ENCODE data around the gene SERPINB1. TPM values are rescaled to one million over a fixed set of nuclear protein-coding genes. Genes with fewer than 3 reads are reported as not detected.
"Not testable (repeated sequence)": the region's sequence is repeated elsewhere in the genome, so short reads cannot be mapped to it uniquely, and the experiment has no call there.

Gene SERPINB1
- total RNA-seq, 2 donors from 2014 or later: 121 to 169 TPM

DNA sequence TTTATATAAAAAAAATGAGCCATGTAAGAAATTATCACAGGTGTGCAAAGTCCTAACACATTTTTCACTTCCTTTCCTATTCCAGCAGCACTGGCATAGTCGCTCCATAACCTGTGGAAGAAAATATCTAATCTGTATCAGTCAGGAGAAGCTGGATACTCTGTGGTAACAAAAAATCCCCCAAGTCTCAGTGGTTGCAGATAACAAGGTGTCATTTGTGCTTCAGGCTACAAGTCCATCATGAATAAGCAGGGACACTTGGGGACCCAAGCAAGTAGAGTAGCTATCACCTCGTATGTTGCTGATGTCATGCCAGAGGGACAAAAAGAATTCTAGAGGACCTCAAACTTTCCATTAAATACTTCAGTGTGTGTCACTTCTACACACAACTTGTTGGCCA lies 30.3 kb upstream of the SERPINB1 start:
- ATAC-seq (peak in 1 of 2 donors; percentile 14), DNase-seq (ENCODE audit: low spot score in 2 of 2) (no peak)
- H3K9me3 Mint-ChIP-seq: peaks cover 6 to 7% of the 10 kb centered on the region in 2 donors
- H3K36me3 Mint-ChIP-seq: peaks cover 13 to 18% of the 10 kb centered on the region in 2 donors
- H3K27ac Mint-ChIP-seq: peak overlapping the region in 1 of 2 donors; percentile 86

DNA sequence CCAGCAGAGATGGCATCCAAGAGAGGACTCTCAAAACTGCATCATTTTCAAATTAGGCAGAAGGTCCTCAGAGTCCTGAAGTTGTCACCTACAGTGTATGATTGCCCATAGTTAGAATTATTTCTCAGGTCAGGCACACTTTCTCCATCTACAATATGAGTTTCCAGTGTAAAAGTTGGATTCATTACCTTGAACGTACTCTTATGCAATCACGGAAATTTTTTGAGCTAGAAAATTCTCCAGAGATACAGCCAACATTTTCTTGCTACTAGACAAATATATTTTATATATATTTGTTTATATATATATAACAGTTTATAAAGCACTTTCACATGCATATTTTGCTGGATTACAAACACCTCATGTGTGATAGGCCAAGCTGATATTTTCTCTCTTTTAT lies 29.4 kb upstream of the SERPINB1 start:
- no peak for ATAC-seq
- peaks cover 6 to 7% of the 10 kb centered on the region in 2 donors for H3K9me3 Mint-ChIP-seq

DNA sequence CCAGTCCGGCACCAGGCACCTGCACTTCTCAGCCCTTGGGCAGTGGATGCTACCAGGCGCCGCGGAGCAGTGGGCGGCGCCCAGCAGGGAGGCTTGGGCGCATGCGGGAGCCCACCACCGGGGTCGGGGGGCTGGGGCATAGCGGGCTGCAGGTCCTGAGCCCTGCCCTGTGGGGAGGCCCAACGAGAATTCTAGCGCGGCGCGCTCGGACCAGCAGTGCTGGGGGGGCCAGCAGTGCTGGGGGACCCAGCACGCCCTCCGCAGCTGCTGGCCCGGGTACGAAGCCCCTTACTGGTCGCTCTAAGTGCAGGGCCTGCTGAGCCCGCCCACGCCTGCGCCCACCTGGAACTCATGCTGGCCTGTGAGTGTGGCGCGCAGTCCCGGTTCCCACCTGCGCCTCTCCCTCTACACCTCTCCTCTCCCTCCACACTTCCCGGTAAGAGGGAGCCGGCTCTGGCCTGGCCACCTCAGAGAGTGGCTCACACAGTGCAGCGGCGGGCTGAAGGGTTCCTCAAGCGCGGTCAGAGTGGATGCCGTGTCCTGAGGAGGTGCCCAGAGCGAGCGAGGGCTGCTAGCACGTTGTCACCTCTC lies 28.5 kb upstream of the SERPINB1 start:
- Mint-ChIP-seq H3K27ac (no peak overlapping the region), H3K9me3 (peaks cover 6 to 7% of the 10 kb centered on the region in 2 donors), H3K36me3 (peaks cover 10 to 13% of the 10 kb centered on the region in 2 donors)
- no peak for DNase-seq (ENCODE audit: low spot score in 2 of 2)
- no peak for ATAC-seq

More for the DNA sequence above, 29.4 kb upstream of the SERPINB1 start:
- no peak for DNase-seq (ENCODE audit: low spot score in 2 of 2)
- peaks cover 10 to 13% of the 10 kb centered on the region in 2 donors for H3K36me3 Mint-ChIP-seq
- no peak overlapping the region for H3K27ac Mint-ChIP-seq

DNA sequence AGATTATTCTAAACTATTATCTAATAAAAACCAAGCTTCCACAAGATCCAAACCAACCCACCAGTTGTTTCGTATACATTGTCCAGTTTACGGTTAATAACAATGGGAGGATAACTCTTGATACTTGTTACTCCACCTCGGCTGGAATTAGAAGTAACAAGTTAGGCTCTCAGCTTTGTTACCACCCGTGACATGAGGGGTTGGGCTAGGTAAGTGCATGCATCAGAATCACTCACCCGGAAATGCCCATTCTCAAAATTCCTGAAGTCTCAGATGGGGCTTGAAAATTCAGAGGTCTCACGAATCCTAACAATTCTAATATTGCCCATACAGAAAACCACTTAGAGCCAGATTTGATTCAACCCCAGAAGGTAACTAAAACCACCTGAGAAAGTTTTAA lies 27.0 kb upstream of the SERPINB1 start:
- ATAC-seq: no peak
- Mint-ChIP-seq H3K36me3 (peaks cover 10 to 13% of the 10 kb centered on the region in 2 donors), H3K27ac (peak overlapping the region in 1 of 2 donors; percentile 84)

DNA sequence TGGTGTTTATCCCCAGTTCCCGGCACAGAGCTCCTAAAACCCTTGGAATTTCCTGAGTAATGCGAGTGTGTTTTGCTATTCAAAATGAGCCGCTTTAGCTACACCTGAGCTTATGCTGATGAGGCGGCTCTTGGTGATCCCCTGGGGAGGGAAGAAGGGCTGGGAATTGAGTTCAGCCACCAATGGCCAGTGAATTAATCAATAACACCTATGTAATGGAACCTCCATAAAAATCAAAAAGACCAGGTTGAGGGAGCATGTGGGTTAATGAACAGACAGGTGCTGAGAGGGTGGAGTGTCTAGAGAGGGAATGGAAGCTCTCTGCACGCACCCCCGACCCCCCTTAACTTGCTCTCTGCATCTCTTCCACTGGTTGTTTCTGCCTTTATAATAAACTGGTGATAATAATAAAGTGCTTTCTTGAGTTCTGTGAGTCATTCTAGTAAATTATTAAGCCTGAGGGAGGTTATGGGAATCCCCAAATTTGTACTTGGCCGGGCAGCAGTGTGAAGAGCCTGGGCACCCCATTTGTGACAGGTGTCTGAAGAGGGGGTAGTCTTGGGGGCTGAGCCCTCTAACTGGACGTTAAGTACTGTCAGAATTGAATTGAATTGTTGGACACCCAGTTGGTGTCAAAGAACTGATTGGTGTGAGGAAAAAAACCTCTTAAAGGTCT lies 24.6 kb upstream of the SERPINB1 start:
- Mint-ChIP-seq H3K9me3 (peaks cover 1 to 7% of the 10 kb centered on the region in 2 donors), H3K27ac (no peak overlapping the region), H3K36me3 (peaks cover 2 to 10% of the 10 kb centered on the region in 2 donors)
- DNase-seq (ENCODE audit: low spot score in 2 of 2): no peak
- no peak for ATAC-seq

More for the DNA sequence above, 27.0 kb upstream of the SERPINB1 start:
- no peak for DNase-seq (ENCODE audit: low spot score in 2 of 2)
- peaks cover 6 to 7% of the 10 kb centered on the region in 2 donors for H3K9me3 Mint-ChIP-seq

DNA sequence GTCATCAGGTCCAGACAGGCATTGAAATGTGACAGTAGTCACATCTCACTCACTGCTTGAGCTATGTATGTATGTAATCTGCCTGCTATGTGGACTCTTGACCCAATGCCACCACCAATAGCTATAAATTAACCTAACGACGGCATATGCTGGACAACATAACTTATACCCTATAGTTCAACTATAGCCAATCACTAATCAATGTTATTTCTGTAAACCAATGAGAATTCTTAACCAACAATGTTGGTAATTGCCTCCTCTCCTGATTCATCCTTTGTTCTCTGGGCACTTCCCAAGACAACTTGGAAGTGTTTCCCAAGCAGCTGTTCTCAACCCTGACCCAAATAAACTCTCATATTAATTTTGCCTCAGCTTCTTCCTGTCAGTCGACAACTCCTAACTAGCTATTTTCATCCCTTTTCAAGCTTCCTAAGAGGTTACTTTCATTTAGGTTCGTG lies 24.1 kb upstream of the SERPINB1 start:
- peaks cover 5 to 7% of the 10 kb centered on the region in 2 donors for H3K9me3 Mint-ChIP-seq
- no peak for DNase-seq (ENCODE audit: low spot score in 2 of 2)
- H3K27ac Mint-ChIP-seq: no peak overlapping the region
- ATAC-seq: no peak
- peaks cover 8 to 16% of the 10 kb centered on the region in 2 donors for H3K36me3 Mint-ChIP-seq

DNA sequence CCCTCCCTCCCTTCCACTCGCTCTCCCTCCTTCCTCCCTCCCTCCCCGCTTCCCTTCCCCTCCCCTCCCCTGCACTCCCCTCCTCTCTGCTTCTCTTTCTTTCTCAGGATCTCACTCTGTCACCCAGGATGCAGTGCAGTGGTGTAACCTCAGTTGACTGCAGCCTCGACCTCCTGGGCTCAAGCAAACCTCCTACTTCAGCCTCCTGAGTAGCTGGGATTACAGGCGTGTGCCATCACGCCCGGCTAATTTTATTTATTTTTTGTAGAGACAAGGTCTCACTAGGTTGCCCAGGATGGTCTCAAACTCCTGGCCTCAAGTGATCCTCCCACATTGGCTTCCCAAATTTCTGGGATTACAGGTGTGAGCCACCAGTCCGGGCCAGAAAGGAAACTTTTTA lies 23.6 kb upstream of the SERPINB1 start:
- ATAC-seq: no peak
- no peak overlapping the region for H3K27ac Mint-ChIP-seq

DNA sequence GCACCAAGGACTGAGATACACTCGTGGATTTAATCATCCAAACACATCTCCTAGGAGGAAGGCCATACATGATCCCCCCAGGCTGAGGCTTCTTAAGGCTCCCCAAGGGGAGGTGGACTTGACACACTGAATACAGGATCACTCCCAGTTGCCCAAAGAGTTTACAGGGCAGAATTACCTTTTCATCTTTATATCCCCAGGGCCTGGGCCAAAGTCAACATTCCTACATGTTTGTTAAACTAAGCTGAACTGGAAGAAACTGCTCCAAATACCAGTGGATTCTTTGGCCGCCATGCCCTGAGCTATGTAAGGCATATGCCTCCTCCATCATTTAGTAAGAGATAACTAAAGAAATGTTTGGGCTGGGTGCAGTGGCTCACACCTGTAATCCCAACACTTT lies 22.2 kb upstream of the SERPINB1 start:
- ATAC-seq (no peak), DNase-seq (ENCODE audit: low spot score in 2 of 2) (no peak)
- Mint-ChIP-seq H3K27ac (peak overlapping the region in 1 of 2 donors; percentile 98), H3K9me3 (peaks cover 9 to 10% of the 10 kb centered on the region in 2 donors), H3K36me3 (peaks cover 16 to 26% of the 10 kb centered on the region in 2 donors)

More for the DNA sequence above, 23.6 kb upstream of the SERPINB1 start:
- Mint-ChIP-seq H3K9me3 (peaks cover 5 to 7% of the 10 kb centered on the region in 2 donors), H3K36me3 (peaks cover 10 to 16% of the 10 kb centered on the region in 2 donors)
- DNase-seq (ENCODE audit: low spot score in 2 of 2): no peak

DNA sequence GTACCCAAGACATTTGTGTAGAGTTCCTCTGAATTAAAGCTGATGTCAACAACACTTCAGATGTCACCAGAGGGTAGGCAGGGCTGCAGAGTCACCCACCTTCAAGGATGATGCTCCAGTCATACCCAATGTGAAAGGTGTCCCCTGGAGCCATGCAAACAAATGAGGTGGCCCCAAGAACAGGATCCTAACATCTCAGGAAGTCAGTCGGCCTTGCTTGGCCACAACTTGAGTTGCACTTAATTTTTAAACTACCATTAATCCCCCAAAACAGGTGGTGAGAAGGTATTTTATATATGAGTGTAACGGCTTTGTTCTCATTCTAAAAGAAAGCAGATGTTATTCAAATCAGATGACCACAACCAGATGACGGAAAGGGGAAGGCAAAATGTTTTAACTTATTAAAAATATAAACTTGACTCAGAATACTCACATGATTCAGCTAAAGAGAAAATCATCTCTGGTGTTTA lies 21.1 kb upstream of the SERPINB1 start:
- H3K27ac Mint-ChIP-seq: peak overlapping the region; percentile 98 to 99
- H3K36me3 Mint-ChIP-seq: peaks cover 16 to 28% of the 10 kb centered on the region in 2 donors
- DNase-seq (ENCODE audit: low spot score in 2 of 2): no peak
- ATAC-seq: peak; percentile 56 to 71
- H3K9me3 Mint-ChIP-seq: peaks cover 9 to 10% of the 10 kb centered on the region in 2 donors

DNA sequence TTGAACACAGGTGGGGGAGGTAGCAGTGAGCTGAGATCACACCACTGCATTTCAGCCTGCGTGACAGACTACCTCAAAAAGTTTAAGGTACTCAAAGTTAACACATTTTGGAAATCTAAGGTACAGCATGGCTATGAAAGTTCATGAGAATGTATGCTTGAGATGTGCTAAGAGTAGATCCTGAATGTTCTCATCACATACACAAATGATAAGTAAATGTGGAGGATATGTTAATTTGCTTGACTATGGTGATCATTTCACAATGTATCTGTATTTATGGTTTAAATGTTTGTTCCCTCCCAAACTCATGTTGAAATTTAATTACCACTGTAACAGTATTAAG lies 20.1 kb upstream of the SERPINB1 start:
- DNase-seq (ENCODE audit: low spot score in 2 of 2): no peak

DNA sequence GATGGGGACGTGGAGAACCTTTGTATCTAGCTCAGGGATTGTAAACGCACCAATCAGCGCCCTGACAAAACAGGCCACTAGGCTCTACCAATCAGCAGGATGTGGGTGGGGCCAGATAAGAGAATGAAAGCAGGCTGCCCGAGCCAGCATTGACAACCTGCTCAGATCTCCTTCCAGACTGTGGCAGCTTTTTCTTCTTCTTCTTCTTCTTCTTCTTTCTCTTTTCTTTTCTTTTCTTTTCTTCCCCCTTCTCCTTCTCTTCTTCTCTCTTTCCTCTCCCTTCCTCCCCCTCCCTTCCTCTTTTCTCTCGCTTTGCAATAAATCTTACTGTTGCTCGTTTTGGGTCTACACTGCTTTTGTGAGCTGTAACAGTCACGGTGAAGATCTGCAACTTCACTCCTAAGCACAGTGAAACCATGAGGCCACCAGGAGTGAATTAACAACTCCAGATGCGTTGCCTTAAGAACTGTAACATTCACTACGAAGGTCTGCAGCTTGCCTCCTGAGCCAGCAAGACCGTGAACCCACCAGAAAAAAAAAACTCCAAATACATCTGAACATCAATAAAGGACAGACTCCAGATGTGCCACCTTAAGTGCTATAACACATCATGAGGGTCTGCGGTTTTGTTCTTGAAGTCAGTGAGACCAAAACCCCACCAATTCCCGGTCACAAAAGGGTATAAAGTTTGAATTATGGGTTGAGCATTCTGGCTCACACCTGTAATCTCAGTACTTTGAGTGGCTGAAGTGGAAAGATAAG lies 19.6 kb upstream of the SERPINB1 start:
- DNase-seq (ENCODE audit: low spot score in 2 of 2): no peak
- H3K27ac Mint-ChIP-seq: peak overlapping the region; percentile 98 to 99
- H3K9me3 Mint-ChIP-seq: peaks cover 9 to 10% of the 10 kb centered on the region in 2 donors
- ATAC-seq: peak; percentile 9 to 43
- peaks cover 16 to 28% of the 10 kb centered on the region in 2 donors for H3K36me3 Mint-ChIP-seq

More for the DNA sequence above, 20.1 kb upstream of the SERPINB1 start:
- H3K36me3 Mint-ChIP-seq: peaks cover 16 to 28% of the 10 kb centered on the region in 2 donors
- no peak for ATAC-seq
- peak overlapping the region; percentile 98 to 99 for H3K27ac Mint-ChIP-seq
- H3K9me3 Mint-ChIP-seq: peaks cover 9 to 10% of the 10 kb centered on the region in 2 donors

DNA sequence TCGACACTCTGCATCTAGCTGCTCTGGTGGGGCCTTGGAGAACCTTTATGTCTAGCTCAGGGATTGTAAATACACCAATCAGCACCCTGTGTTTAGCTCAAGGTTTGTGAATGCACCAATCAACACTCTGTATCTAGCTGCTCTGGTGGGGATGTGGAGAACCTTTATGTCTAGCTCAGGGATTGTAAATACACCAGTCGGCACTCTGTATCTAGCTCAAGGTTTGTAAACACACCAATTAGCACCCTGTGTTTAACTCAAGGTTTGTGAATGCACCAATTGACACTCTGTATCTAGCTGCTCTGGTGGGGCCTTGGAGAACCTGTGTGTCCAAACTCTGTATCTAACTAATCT lies 19.0 kb upstream of the SERPINB1 start:
- peaks cover 16 to 28% of the 10 kb centered on the region in 2 donors for H3K36me3 Mint-ChIP-seq
- H3K9me3 Mint-ChIP-seq: peaks cover 9 to 10% of the 10 kb centered on the region in 2 donors
- not testable (repeated sequence) for ATAC-seq; DNase-seq (ENCODE audit: low spot score in 2 of 2)
- H3K27ac Mint-ChIP-seq: peak overlapping the region; percentile 98 to 99

DNA sequence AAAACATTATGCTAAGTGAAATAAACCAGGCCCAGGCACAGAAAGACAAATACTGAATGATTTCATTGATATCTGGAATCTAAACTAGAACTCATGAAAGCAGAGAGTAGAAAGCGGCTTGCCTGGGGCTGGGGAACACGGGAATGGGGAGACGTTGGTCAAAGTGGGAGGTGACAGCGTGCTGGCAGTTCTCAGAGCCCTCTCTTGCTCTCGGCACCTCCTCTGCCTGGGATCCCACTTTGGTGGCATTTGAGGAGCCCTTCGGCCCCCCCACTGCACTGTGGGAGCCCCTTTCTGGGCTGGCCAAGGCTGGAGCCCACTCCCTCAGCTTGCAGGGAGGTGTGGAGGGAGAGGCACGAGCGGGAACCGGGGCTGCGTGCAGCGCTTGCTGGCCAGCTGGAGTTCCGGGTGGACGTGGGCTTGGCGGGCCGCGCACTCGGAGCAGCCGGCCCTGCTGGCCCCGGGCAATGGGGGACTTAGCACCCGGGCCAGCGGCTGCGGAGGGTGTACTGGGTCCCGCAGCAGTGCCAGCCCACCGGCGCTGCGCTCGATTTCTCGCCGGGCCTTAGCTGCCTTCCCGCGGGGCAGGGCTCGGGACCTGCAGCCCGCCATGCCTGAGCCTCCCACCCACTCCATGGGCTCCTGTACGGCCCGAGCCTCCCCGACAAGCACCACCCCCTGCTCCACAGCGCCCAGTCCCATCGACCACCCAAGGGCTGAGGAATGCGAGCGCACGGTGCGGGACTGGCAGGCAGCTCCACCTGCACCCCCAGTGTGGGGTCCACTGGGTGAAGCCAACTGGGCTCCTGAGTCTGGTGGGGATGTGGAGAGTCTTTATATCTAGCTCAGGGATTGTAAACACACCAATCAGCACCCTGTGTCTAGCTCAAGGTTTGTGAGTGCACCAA lies 18.4 kb upstream of the SERPINB1 start:
- Mint-ChIP-seq H3K9me3 (peaks cover 9 to 10% of the 10 kb centered on the region in 2 donors), H3K27ac (peak overlapping the region; percentile 98 to 99), H3K36me3 (peaks cover 16 to 28% of the 10 kb centered on the region in 2 donors)
- ATAC-seq; DNase-seq (ENCODE audit: low spot score in 2 of 2): not testable (repeated sequence)

DNA sequence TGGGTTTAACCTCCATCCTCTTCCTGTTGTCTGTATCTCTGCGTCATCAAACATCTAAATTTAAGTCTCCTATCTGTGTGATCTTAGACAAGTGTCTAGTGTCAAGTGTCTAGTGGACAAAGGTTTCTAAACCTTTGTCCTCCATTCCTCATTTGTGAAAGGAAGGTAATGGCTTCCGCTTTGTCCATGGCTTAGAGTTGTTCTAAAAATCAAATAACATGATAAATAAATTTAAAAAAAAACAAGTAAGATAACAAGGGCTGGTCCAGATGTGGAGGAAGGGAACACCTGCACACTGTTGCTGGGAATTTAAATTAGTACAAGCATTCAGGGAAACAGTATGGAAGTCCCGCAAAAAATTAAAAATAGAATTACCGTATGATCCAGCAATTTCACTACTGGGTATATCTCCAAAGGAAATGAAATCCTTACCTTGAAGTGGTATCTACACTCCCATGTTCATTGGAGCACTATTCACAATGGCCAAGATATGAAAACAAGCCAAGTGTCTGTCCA lies 17.6 kb upstream of the SERPINB1 start:
- ATAC-seq (no peak), DNase-seq (ENCODE audit: low spot score in 2 of 2) (no peak)
- peaks cover 9 to 10% of the 10 kb centered on the region in 2 donors for H3K9me3 Mint-ChIP-seq
- H3K27ac Mint-ChIP-seq: peak overlapping the region; percentile 98 to 99
- H3K36me3 Mint-ChIP-seq: peaks cover 16 to 28% of the 10 kb centered on the region in 2 donors

DNA sequence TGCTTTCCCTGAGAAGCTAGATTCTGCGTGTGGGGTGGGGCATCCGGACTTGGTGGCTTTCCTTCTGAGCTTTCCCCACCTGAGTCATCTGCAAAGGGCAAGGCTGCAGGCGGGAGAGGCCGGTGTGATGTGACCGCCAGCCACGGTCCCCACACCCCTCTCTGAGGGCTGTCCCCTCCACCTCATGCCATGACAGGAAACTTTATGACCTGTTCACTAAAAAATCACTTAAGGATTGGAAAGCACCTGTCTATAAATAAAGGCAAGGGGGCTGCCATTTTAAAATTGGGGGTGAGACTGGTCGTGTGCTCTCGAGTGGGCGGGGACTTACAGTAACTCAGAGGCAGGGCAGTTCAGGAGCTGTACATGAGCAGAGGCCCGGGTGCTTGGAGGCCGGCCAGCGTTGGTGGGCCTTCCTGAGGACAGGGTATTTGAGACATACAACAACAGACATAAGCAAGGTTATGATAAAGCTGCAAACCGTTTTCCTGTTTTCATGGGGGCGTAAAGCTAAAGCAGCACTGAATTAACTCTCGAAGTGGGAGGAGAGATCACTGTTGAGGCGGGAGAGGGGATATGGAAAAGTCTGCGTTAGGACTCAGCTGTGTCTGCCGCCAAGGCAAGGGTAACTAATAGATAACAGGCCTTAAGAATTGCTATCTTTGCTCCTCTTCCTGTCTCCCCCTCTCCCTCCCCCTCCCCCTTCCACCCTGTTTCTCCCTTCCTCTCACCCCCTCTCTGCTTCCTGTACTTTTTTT lies 16.1 kb upstream of the SERPINB1 start:
- ATAC-seq (peak; percentile 75 to 78), DNase-seq (ENCODE audit: low spot score in 2 of 2) (peak; percentile 68 to 95)
- Mint-ChIP-seq H3K36me3 (peaks cover 16 to 30% of the 10 kb centered on the region in 2 donors), H3K9me3 (peaks cover 9 to 12% of the 10 kb centered on the region in 2 donors), H3K27ac (peak overlapping the region; percentile 98 to 99)

Measured in activated naive CD4-positive, alpha-beta T cell treated with anti-CD3 and anti-CD28 coated beads, Interleukin-2, amount 50 U/mL, for 72 hours (primary cell).